ENCODE measurements around the gene ZC3H4. TPM values are rescaled to one million over a fixed set of nuclear protein-coding genes. Genes with fewer than 3 reads are reported as not detected.

Gene ZC3H4
- total and polyA plus RNA-seq, 2 donors = 12.1 to 14.3 TPM

- DNase-seq (ENCODE audit: low read depth in 6 of 9, low spot score in 9 of 9) = no peak
- no peak overlapping the region for H3K4me3 ChIP-seq (ENCODE audit: low read length in 2 of 2)
- H3K27me3 ChIP-seq (ENCODE audit: control insufficient read depth in 2 of 2, insufficient read depth in 1 of 2, low read length in 1 of 2) = no peaks in the 10 kb centered on the region
- peaks cover 10 to 28% of the 10 kb centered on the region in 2 donors for H3K4me1 ChIP-seq (ENCODE audit: control insufficient read depth in 2 of 2, insufficient read depth in 2 of 2, low read length in 2 of 2)
- H3K9me3 ChIP-seq (ENCODE audit: control insufficient read depth in 2 of 2, insufficient read depth in 1 of 2, low read length in 1 of 2) = no peaks in the 10 kb centered on the region
- peaks cover 51 to 76% of the 10 kb centered on the region in 2 donors for H3K36me3 ChIP-seq (ENCODE audit: control insufficient read depth in 2 of 2, insufficient read depth in 2 of 2, low read length in 1 of 2)
- 81% methylated on average over 9 of the region's 9 CpGs for WGBS
- H3K27ac ChIP-seq (ENCODE audit: low read depth in 1 of 2, low read length in 1 of 2) = peak overlapping the region; percentile 60 to 61
Observed at GRCh38 chr19:47095476-47096099, 18.0 kb downstream of the ZC3H4 start.

- Histone ChIP-seq H3K36me3 (ENCODE audit: control insufficient read depth in 2 of 2, insufficient read depth in 2 of 2, low read length in 1 of 2) (peaks cover 59 to 81% of the 10 kb centered on the region in 2 donors), H3K4me3 (ENCODE audit: low read length in 2 of 2) (no peak overlapping the region), H3K27me3 (ENCODE audit: control insufficient read depth in 2 of 2, insufficient read depth in 1 of 2, low read length in 1 of 2) (no peaks in the 10 kb centered on the region), H3K9me3 (ENCODE audit: control insufficient read depth in 2 of 2, insufficient read depth in 1 of 2, low read length in 1 of 2) (no peaks in the 10 kb centered on the region), H3K4me1 (ENCODE audit: control insufficient read depth in 2 of 2, insufficient read depth in 2 of 2, low read length in 2 of 2) (peaks cover 10 to 28% of the 10 kb centered on the region in 2 donors), H3K27ac (ENCODE audit: low read depth in 1 of 2, low read length in 1 of 2) (peak overlapping the region; percentile 60 to 61)
- DNase-seq (ENCODE audit: low read depth in 6 of 9, low spot score in 9 of 9) = peak in 1 of 9 donors; percentile 37
- WGBS = 40% methylated on average over 15 of the region's 15 CpGs
Observed at GRCh38 chr19:47094557-47095475, 18.8 kb downstream of the ZC3H4 start.

DNA sequence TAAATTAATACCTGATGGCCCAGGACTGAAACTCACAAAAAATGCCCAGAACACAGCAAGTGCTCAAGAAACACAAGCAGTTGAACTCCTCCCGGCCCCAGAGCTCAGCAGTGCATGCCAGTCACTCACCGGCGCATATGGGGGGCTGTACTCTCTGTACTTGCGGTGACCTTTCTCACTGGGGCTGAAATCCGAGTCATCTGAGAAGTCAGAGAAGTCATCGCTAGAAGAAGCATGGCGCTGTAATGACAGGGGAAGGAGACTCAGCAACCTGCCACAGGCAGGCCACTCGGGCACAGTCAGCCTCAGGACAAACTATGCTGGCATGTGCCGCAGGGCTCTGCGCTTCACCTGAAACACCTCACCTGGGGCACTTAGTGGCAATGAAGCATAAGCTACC is 19.7 kb downstream of the ZC3H4 start:
- Histone ChIP-seq H3K27ac (ENCODE audit: low read depth in 1 of 2, low read length in 1 of 2) (no peak overlapping the region), H3K4me3 (ENCODE audit: low read length in 2 of 2) (no peak overlapping the region), H3K36me3 (ENCODE audit: control insufficient read depth in 2 of 2, insufficient read depth in 2 of 2, low read length in 1 of 2) (peaks cover 68 to 89% of the 10 kb centered on the region in 2 donors), H3K27me3 (ENCODE audit: control insufficient read depth in 2 of 2, insufficient read depth in 1 of 2, low read length in 1 of 2) (no peaks in the 10 kb centered on the region), H3K4me1 (ENCODE audit: control insufficient read depth in 2 of 2, insufficient read depth in 2 of 2, low read length in 2 of 2) (peaks cover 9 to 28% of the 10 kb centered on the region in 2 donors), H3K9me3 (ENCODE audit: control insufficient read depth in 2 of 2, insufficient read depth in 1 of 2, low read length in 1 of 2) (no peaks in the 10 kb centered on the region)
- 93% methylated on average over 10 of the region's 10 CpGs for WGBS
- DNase-seq (ENCODE audit: low read depth in 6 of 9, low spot score in 9 of 9) = no peak

DNA sequence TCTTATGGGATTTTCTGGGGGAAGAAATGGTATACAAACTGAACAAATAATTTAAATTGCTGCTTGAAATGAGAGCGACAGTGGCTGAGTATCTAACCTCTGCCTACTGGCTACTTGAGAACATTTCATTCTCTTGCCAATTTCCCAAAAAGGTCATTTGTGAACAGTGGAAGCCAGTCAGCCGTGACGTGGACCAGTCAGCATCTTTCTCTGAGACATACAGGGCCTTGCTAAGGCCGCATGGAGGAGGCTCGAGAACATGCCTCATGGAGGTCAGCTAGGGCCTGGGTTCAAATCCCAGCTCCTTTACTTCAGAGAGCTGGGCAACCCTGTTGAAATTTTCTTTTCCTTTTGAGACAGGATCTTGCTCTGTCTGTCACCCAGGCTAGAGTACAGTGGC is 20.3 kb downstream of the ZC3H4 start:
- no peak for DNase-seq (ENCODE audit: low read depth in 6 of 9, low spot score in 9 of 9)
- peaks cover 8 to 28% of the 10 kb centered on the region in 2 donors for H3K4me1 ChIP-seq (ENCODE audit: control insufficient read depth in 2 of 2, insufficient read depth in 2 of 2, low read length in 2 of 2)
- 97% methylated on average over 5 of the region's 5 CpGs for WGBS
- H3K9me3 ChIP-seq (ENCODE audit: control insufficient read depth in 2 of 2, insufficient read depth in 1 of 2, low read length in 1 of 2) = no peaks in the 10 kb centered on the region
- no peak overlapping the region for H3K4me3 ChIP-seq (ENCODE audit: low read length in 2 of 2)
- H3K27me3 ChIP-seq (ENCODE audit: control insufficient read depth in 2 of 2, insufficient read depth in 1 of 2, low read length in 1 of 2) = no peaks in the 10 kb centered on the region
- peak overlapping the region in 1 of 2 donors; percentile 2 for H3K27ac ChIP-seq (ENCODE audit: low read depth in 1 of 2, low read length in 1 of 2)
- peaks cover 72 to 94% of the 10 kb centered on the region in 2 donors for H3K36me3 ChIP-seq (ENCODE audit: control insufficient read depth in 2 of 2, insufficient read depth in 2 of 2, low read length in 1 of 2)

DNA sequence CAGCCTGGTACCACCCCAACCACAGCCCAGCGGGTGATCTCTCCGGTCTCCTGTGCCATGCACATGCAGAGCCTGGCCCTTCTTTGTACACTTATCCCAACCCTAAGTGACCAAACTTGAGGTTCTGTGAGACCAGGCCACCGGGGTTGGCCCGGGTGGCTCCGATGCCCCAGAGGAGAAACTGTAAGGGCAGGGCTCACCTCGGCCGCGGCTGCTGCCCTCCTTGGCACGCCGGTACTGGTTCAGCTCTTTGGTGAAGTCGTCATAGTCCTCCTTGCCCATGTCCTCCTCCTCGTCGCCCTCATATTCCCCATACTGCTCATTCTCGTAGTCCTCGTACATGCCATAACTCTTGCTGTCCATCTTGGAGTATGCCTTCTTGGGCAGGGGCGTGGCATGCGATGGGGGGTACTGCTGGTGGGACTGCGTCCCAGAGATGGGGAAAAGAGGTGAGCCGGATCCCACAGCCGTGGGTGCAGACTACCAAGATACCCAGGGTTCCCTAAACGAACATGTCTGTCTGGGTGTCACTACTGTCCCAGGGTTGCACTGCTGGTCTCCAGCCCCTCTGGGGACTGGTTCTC is 23.7 kb downstream of the ZC3H4 start:
- 98% methylated on average over 21 of the region's 21 CpGs for WGBS
- Histone ChIP-seq H3K27me3 (ENCODE audit: control insufficient read depth in 2 of 2, insufficient read depth in 1 of 2, low read length in 1 of 2) (no peaks in the 10 kb centered on the region), H3K27ac (ENCODE audit: low read depth in 1 of 2, low read length in 1 of 2) (no peak overlapping the region), H3K36me3 (ENCODE audit: control insufficient read depth in 2 of 2, insufficient read depth in 2 of 2, low read length in 1 of 2) (peaks cover 85 to 92% of the 10 kb centered on the region in 2 donors), H3K9me3 (ENCODE audit: control insufficient read depth in 2 of 2, insufficient read depth in 1 of 2, low read length in 1 of 2) (no peaks in the 10 kb centered on the region), H3K4me1 (ENCODE audit: control insufficient read depth in 2 of 2, insufficient read depth in 2 of 2, low read length in 2 of 2) (peaks cover under 1 to 5% of the 10 kb centered on the region in 2 donors), H3K4me3 (ENCODE audit: low read length in 2 of 2) (no peak overlapping the region)
- no peak for DNase-seq (ENCODE audit: low read depth in 6 of 9, low spot score in 9 of 9)

DNA sequence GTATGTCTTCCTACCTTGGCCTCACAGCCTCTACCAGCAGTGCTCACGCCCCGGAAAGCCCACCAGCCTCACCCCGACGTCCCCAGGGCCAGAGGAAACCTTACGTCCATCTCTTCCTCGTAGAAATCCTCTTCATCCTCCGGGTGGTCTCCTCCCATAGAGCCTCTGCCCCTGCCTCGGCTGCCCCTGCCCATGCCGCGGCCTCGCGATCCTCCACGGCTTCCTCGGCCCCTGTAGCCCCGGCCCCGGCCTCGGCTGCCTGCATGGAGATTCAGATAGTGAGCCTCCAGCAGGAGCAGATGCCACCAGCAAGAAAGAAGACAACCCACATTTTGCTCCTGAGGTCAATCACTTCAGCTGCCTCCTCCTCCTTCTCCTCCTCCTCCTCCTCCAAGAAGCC is 27.3 kb downstream of the ZC3H4 start:
- 98% methylated on average over 17 of the region's 17 CpGs for WGBS
- Histone ChIP-seq H3K27me3 (ENCODE audit: control insufficient read depth in 2 of 2, insufficient read depth in 1 of 2, low read length in 1 of 2) (no peaks in the 10 kb centered on the region), H3K36me3 (ENCODE audit: control insufficient read depth in 2 of 2, insufficient read depth in 2 of 2, low read length in 1 of 2) (peaks cover 89 to 94% of the 10 kb centered on the region in 2 donors), H3K9me3 (ENCODE audit: control insufficient read depth in 2 of 2, insufficient read depth in 1 of 2, low read length in 1 of 2) (no peaks in the 10 kb centered on the region), H3K4me3 (ENCODE audit: low read length in 2 of 2) (no peak overlapping the region), H3K4me1 (ENCODE audit: control insufficient read depth in 2 of 2, insufficient read depth in 2 of 2, low read length in 2 of 2) (no peaks in the 10 kb centered on the region), H3K27ac (ENCODE audit: low read depth in 1 of 2, low read length in 1 of 2) (no peak overlapping the region)
- DNase-seq (ENCODE audit: low read depth in 6 of 9, low spot score in 9 of 9) = no peak

DNA sequence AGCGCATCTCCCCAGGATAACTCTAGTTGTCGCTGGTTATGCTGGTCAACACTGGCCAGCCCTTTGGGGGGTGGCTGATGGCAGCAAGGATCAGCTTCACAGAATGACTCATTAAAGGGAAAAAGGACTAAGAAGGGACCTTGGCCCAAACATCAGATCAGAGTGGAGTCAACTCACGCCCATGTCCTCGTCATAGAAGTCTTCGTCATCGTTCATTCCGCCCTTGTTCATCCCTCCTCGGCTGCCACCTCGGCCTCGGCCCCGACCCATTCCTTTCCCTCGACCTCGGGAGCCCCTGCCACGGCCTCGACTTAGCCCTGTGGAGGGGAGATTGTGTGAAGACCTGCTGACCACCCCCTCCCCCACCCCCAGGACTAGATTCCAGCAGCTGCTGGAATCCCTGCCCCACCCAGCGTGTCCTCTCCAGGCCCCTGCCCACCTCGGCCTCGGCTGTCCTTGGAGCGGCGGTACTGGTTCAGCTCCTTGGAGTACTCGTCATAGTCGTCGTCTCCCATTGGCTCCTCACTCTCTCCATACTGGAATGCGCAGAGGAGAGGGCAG is 28.6 kb downstream of the ZC3H4 start:
- H3K9me3 ChIP-seq (ENCODE audit: control insufficient read depth in 2 of 2, insufficient read depth in 1 of 2, low read length in 1 of 2) = no peaks in the 10 kb centered on the region
- no peak overlapping the region for H3K4me3 ChIP-seq (ENCODE audit: low read length in 2 of 2)
- WGBS = 97% methylated on average over 24 of the region's 24 CpGs
- DNase-seq (ENCODE audit: low read depth in 6 of 9, low spot score in 9 of 9) = no peak
- no peak overlapping the region for H3K27ac ChIP-seq (ENCODE audit: low read depth in 1 of 2, low read length in 1 of 2)
- no peaks in the 10 kb centered on the region for H3K27me3 ChIP-seq (ENCODE audit: control insufficient read depth in 2 of 2, insufficient read depth in 1 of 2, low read length in 1 of 2)
- H3K4me1 ChIP-seq (ENCODE audit: control insufficient read depth in 2 of 2, insufficient read depth in 2 of 2, low read length in 2 of 2) = no peaks in the 10 kb centered on the region
- peaks cover 90 to 94% of the 10 kb centered on the region in 2 donors for H3K36me3 ChIP-seq (ENCODE audit: control insufficient read depth in 2 of 2, insufficient read depth in 2 of 2, low read length in 1 of 2)

DNA sequence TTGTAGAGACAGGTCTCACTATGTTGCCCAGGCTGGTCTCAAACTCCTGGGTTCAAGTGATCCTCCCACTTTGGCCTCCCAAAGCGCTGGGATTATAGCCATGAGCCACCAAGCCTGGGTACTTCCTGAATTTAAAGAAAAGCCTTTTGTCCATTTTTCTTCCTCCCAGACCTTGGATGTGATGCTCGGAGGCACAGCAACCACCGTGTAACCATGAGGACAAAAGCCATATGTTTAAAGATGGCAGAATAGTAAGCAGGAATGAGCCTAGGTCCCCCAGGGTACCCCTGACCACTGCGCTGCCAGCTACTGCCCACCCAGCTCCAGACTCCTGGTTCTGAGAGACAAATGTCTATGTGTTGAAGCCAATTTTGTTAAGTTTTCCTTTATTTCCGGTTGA is 31.1 kb downstream of the ZC3H4 start:
- Histone ChIP-seq H3K4me1 (ENCODE audit: control insufficient read depth in 2 of 2, insufficient read depth in 2 of 2, low read length in 2 of 2) (no peaks in the 10 kb centered on the region), H3K27me3 (ENCODE audit: control insufficient read depth in 2 of 2, insufficient read depth in 1 of 2, low read length in 1 of 2) (no peaks in the 10 kb centered on the region), H3K27ac (ENCODE audit: low read depth in 1 of 2, low read length in 1 of 2) (no peak overlapping the region), H3K36me3 (ENCODE audit: control insufficient read depth in 2 of 2, insufficient read depth in 2 of 2, low read length in 1 of 2) (peaks cover 83 to 92% of the 10 kb centered on the region in 2 donors), H3K4me3 (ENCODE audit: low read length in 2 of 2) (no peak overlapping the region), H3K9me3 (ENCODE audit: control insufficient read depth in 2 of 2, insufficient read depth in 1 of 2, low read length in 1 of 2) (no peaks in the 10 kb centered on the region)
- no peak for DNase-seq (ENCODE audit: low read depth in 6 of 9, low spot score in 9 of 9)
- whole genome bisulfite sequencing = 97% methylated on average over 5 of the region's 5 CpGs
